Measurements from ENCODE around the gene MYO9B. TPM values are rescaled to one million over a fixed set of nuclear protein-coding genes. Genes with fewer than 3 reads are reported as not detected.
"Not testable (repeated sequence)": the region's sequence is repeated elsewhere in the genome, so short reads cannot be mapped to it uniquely, and the experiment has no call there.

Gene MYO9B
- total RNA-seq, 1 donor from 2014 or later = 94.3 TPM

DNA sequence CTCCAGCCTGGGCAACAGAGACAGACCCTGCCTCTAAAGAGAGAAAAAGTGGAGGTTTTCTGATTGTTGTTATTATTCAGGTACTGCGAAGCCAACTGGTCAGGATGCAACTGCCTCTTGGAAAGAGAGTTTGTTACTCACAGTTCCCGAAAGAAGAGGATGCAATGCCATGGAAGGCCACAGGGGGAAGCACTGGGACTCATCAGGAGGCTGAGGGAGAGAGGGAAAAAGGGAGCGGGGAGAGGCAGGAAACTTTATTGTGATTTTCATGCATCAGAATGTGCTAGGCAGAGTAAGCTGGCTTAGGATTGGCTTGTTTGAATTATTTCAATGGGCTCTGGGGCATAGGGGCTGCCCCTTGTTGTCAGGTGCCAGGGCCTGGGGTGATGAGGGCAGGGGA lies 27.6 kb downstream of the MYO9B start:
- Mint-ChIP-seq H3K4me1 (ENCODE audit: unreplicated experiment) (peaks cover 15% of the 10 kb centered on the region), H3K9me3 (ENCODE audit: unreplicated experiment) (no peaks in the 10 kb centered on the region), H3K36me3 (ENCODE audit: unreplicated experiment) (peaks cover 12% of the 10 kb centered on the region), H3K4me3 (ENCODE audit: unreplicated experiment) (no peak overlapping the region), H3K27ac (ENCODE audit: unreplicated experiment) (no peak overlapping the region), H3K27me3 (ENCODE audit: unreplicated experiment) (no peaks in the 10 kb centered on the region)
- TF ChIP-seq, protein P1, sequence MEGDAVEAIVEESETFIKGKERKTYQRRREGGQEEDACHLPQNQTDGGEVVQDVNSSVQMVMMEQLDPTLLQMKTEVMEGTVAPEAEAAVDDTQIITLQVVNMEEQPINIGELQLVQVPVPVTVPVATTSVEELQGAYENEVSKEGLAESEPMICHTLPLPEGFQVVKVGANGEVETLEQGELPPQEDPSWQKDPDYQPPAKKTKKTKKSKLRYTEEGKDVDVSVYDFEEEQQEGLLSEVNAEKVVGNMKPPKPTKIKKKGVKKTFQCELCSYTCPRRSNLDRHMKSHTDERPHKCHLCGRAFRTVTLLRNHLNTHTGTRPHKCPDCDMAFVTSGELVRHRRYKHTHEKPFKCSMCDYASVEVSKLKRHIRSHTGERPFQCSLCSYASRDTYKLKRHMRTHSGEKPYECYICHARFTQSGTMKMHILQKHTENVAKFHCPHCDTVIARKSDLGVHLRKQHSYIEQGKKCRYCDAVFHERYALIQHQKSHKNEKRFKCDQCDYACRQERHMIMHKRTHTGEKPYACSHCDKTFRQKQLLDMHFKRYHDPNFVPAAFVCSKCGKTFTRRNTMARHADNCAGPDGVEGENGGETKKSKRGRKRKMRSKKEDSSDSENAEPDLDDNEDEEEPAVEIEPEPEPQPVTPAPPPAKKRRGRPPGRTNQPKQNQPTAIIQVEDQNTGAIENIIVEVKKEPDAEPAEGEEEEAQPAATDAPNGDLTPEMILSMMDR (IDR thresholded peaks at IDR 0.05) = peak; percentile 53
- no peak for DNase-seq (ENCODE audit: extremely low spot score, unreplicated experiment)

DNA sequence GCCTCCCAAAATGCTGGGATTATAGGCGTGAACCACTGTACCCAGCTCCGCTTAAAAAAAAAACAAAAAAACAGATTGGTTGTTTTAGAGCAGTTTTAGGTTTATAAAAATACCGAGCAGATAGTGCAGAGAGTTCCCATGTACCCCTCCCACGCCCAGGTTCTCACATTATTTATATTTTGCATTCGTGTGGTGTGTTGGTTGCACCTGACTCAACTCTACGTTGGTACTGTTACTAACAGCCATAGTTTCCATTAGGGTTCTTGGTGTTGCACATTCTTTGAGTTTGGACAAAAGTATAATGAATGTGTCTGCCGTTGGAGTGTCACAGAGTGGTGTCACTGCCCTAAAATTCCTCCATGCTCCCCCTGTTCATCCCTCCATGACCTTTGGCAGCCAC lies 29.1 kb downstream of the MYO9B start:
- H3K27ac Mint-ChIP-seq (ENCODE audit: unreplicated experiment) = no peak overlapping the region
- TF ChIP-seq, protein P1 (IDR thresholded peaks at IDR 0.05) = no peak
- DNase-seq (ENCODE audit: extremely low spot score, unreplicated experiment) = no peak
- no peak overlapping the region for H3K4me3 Mint-ChIP-seq (ENCODE audit: unreplicated experiment)
- H3K9me3 Mint-ChIP-seq (ENCODE audit: unreplicated experiment) = no peaks in the 10 kb centered on the region
- H3K4me1 Mint-ChIP-seq (ENCODE audit: unreplicated experiment) = peaks cover 16% of the 10 kb centered on the region
- H3K36me3 Mint-ChIP-seq (ENCODE audit: unreplicated experiment) = peaks cover 14% of the 10 kb centered on the region
- no peaks in the 10 kb centered on the region for H3K27me3 Mint-ChIP-seq (ENCODE audit: unreplicated experiment)

DNA sequence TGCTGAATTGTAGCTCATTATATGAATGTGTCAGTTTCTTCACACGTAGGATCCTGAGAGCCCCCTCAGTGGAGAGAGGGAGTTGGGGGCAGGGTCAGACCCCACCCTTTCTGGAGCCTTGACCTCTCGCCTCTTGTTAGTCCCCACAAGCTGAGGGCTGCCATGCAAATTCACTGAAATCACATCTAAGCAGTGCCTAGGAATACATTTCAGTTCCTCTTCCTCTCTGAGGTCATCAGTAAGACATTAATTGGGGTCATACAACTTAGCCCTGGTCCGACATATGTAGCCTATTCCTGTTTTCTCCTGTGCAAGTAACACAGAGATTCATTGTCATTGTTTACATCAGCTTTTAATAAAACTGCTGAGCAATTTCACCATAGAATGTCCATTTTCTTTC lies 30.0 kb downstream of the MYO9B start:
- peaks cover 16% of the 10 kb centered on the region for H3K4me1 Mint-ChIP-seq (ENCODE audit: unreplicated experiment)

DNA sequence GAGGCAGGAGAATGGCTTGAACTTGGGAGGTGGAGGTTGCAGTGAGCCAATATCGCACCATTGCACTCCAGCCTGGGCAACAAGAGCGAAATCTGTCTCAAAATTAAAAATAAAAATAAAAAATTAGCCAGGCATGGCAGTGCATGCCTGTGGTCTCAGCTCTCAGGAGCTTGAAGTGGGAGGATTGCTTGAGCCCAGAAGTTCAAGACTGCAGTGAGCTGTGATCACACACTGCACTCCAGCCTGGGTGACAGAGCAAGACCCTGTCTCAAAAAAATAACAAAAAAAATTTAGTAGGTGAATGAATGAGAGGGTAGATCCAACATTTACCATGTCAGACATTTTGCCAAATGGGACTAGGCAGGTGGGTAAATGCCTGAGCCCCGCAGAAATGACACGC lies 31.4 kb downstream of the MYO9B start:
- not testable (repeated sequence) for H3K9me3 Mint-ChIP-seq (ENCODE audit: unreplicated experiment); H3K4me3 Mint-ChIP-seq (ENCODE audit: unreplicated experiment); DNase-seq (ENCODE audit: extremely low spot score, unreplicated experiment); H3K27me3 Mint-ChIP-seq (ENCODE audit: unreplicated experiment)
- peaks cover 17% of the 10 kb centered on the region for H3K36me3 Mint-ChIP-seq (ENCODE audit: unreplicated experiment)
- peak overlapping the region; percentile 91 for H3K27ac Mint-ChIP-seq (ENCODE audit: unreplicated experiment)
- H3K4me1 Mint-ChIP-seq (ENCODE audit: unreplicated experiment) = peaks cover 16% of the 10 kb centered on the region

More for the DNA sequence above, 30.0 kb downstream of the MYO9B start:
- no peak overlapping the region for H3K4me3 Mint-ChIP-seq (ENCODE audit: unreplicated experiment)
- TF ChIP-seq, protein P1 (IDR thresholded peaks at IDR 0.05) = no peak
- no peak overlapping the region for H3K27ac Mint-ChIP-seq (ENCODE audit: unreplicated experiment)
- H3K9me3 Mint-ChIP-seq (ENCODE audit: unreplicated experiment) = no peaks in the 10 kb centered on the region
- DNase-seq (ENCODE audit: extremely low spot score, unreplicated experiment) = no peak
- no peaks in the 10 kb centered on the region for H3K27me3 Mint-ChIP-seq (ENCODE audit: unreplicated experiment)
- peaks cover 15% of the 10 kb centered on the region for H3K36me3 Mint-ChIP-seq (ENCODE audit: unreplicated experiment)

DNA sequence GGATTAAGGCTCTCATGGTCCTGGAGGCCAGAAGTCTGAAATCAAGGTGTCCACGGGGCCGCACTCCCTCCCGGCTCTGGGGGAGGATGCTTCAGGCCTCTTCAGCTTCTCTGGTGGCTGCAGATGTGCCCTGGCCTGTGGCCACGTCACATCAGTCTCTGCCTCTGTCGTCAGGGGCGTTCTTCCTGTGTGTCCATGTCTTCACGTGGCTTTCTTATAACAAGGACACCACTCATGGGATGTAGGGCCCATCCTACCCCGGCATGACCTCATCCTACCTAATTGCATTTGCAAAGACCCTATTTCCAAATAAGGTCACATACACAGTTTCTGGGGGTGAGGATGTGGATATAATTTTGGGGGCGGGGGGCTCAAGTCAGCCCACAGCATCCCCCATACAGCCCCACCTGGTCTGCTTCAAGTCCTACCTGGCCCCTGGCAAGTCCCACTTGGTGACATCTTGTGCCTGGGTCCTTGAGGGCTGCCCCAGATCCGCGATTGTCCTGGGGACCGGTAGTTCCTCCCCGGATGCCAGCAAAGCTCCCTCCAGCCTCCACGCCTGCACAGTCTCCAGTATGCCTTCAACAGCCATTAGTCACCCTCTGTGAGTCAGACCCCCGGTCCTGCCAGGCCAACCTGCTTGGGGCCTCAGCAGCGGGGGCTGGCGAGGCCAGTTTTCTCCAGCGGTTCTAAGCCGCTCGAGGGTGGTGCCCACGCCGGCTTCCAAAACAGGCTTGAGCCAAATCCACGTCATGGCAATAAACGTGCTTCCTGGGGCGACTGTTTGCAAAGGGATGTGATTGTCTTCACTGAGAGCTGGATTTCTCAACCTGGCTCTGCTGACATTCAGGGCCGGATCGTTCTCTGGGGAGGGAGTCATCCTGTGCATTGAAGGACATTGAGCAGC lies 32.2 kb downstream of the MYO9B start:
- no peaks in the 10 kb centered on the region for H3K9me3 Mint-ChIP-seq (ENCODE audit: unreplicated experiment)
- H3K27ac Mint-ChIP-seq (ENCODE audit: unreplicated experiment) = peak overlapping the region; percentile 91
- TF ChIP-seq, protein P1 (IDR thresholded peaks at IDR 0.05) = no peak
- H3K4me3 Mint-ChIP-seq (ENCODE audit: unreplicated experiment) = peak overlapping the region; percentile 57
- no peaks in the 10 kb centered on the region for H3K27me3 Mint-ChIP-seq (ENCODE audit: unreplicated experiment)
- H3K36me3 Mint-ChIP-seq (ENCODE audit: unreplicated experiment) = peaks cover 12% of the 10 kb centered on the region
- peaks cover 16% of the 10 kb centered on the region for H3K4me1 Mint-ChIP-seq (ENCODE audit: unreplicated experiment)
- peak; percentile 90 for DNase-seq (ENCODE audit: extremely low spot score, unreplicated experiment)
